ENCODE results near the gene SDS. TPM values are rescaled to one million over a fixed set of nuclear protein-coding genes. Genes with fewer than 3 reads are reported as not detected.

SDS gene
- total and polyA plus RNA-seq, 2 of the 13 experiments (the other 11 are each of a cell fraction or from before 2014, with no cell fraction given): not detected

DNA sequence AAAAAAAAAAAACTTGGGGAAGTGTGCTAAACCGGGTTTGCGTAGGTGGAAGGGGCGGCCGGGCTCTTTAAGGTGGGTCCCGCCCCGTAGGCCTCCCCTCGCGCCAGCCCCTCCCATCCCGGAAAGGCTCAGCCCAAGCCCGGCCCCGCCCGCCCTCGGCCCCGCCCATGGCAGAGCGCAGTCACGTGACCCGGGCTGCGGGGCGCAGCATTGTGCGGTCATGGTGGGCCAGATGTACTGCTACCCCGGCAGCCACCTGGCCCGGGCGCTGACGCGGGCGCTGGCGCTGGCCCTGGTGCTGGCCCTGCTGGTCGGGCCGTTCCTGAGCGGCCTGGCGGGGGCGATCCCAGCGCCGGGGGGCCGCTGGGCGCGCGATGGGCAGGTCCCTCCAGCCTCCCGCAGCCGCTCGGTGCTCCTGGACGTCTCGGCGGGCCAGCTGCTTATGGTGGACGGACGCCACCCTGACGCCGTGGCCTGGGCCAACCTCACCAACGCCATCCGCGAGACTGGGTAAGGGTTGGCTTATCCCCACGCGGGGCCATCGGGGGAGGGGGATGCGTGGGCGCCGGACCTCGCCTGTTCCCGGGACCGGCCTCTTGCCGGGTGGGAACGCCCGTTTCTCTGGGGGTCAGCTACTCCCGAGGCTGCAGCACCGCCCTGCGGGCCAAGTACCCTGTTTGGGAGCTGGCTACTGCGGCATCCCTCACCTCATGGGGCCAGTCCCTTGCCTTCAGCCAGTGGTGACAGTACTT, 45.1 kb downstream of the SDS start, which contains the start of gene PLBD2 (continued):
- TF ChIP-seq, protein P1, sequence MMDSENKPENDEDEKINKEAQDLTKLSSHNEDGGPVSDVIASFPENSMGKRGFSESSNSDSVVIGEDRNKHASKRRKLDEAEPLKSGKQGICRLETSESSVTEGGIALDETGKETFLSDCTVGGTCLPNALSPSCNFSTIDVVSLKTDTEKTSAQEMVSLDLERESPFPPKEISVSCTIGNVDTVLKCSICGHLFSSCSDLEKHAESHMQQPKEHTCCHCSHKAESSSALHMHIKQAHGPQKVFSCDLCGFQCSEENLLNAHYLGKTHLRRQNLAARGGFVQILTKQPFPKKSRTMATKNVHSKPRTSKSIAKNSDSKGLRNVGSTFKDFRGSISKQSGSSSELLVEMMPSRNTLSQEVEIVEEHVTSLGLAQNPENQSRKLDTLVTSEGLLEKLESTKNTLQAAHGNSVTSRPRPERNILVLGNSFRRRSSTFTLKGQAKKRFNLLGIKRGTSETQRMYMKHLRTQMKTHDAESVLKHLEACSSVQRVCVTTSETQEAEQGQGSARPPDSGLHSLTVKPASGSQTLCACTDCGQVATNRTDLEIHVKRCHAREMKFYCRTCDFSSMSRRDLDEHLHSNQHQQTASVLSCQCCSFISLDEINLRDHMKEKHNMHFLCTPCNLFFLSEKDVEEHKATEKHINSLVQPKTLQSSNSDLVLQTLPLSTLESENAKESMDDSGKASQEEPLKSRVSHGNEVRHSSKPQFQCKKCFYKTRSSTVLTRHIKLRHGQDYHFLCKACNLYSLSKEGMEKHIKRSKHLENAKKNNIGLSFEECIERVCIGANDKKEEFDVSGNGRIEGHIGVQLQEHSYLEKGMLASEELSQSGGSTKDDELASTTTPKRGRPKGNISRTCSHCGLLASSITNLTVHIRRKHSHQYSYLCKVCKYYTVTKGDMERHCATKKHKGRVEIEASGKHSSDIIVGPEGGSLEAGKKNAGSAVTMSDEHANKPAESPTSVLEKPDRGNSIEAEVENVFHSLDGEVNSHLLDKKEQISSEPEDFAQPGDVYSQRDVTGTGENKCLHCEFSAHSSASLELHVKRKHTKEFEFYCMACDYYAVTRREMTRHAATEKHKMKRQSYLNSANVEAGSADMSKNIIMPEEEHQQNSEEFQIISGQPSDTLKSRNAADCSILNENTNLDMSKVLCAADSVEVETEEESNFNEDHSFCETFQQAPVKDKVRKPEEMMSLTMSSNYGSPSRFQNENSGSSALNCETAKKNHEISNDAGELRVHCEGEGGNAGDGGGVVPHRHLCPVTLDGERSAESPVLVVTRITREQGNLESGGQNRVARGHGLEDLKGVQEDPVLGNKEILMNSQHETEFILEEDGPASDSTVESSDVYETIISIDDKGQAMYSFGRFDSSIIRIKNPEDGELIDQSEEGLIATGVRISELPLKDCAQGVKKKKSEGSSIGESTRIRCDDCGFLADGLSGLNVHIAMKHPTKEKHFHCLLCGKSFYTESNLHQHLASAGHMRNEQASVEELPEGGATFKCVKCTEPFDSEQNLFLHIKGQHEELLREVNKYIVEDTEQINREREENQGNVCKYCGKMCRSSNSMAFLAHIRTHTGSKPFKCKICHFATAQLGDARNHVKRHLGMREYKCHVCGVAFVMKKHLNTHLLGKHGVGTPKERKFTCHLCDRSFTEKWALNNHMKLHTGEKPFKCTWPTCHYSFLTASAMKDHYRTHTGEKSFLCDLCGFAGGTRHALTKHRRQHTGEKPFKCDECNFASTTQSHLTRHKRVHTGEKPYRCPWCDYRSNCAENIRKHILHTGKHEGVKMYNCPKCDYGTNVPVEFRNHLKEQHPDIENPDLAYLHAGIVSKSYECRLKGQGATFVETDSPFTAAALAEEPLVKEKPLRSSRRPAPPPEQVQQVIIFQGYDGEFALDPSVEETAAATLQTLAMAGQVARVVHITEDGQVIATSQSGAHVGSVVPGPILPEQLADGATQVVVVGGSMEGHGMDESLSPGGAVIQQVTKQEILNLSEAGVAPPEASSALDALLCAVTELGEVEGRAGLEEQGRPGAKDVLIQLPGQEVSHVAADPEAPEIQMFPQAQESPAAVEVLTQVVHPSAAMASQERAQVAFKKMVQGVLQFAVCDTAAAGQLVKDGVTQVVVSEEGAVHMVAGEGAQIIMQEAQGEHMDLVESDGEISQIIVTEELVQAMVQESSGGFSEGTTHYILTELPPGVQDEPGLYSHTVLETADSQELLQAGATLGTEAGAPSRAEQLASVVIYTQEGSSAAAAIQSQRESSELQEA (CRISPR knock-in tag; IDR thresholded peaks at IDR 0.05; ENCODE audit: not compliant biosample characterization): no peak
- no peak for TF ChIP-seq NCOA5 (CRISPR knock-in tag; IDR thresholded peaks at IDR 0.05)
- no peak for TF ChIP-seq JUN (CRISPR knock-in tag; IDR thresholded peaks at IDR 0.05)
- no peak for TF ChIP-seq SSRP1 (CRISPR knock-in tag; IDR thresholded peaks at IDR 0.05)
- no peak for TF ChIP-seq MTF1 (CRISPR knock-in tag; IDR thresholded peaks at IDR 0.05)
- no peak for TF ChIP-seq CENPX (CRISPR knock-in tag; IDR thresholded peaks at IDR 0.05)
- no peak for TF ChIP-seq ZNF441 (CRISPR knock-in tag; IDR thresholded peaks at IDR 0.05; ENCODE audit: borderline replicate concordance)
- no peak for TF ChIP-seq PAWR (CRISPR knock-in tag; IDR thresholded peaks at IDR 0.05; ENCODE audit: borderline replicate concordance)
- TF ChIP-seq DMAP1 (CRISPR knock-in tag; IDR thresholded peaks at IDR 0.05): no peak
- no peak for TF ChIP-seq ZBTB3 (CRISPR knock-in tag; IDR thresholded peaks at IDR 0.05; ENCODE audit: borderline replicate concordance, low read depth)
- TF ChIP-seq ZFP37 (CRISPR knock-in tag; IDR thresholded peaks at IDR 0.05; ENCODE audit: borderline replicate concordance): no peak
- TF ChIP-seq ZNF841 (CRISPR knock-in tag; IDR thresholded peaks at IDR 0.05; ENCODE audit: borderline replicate concordance): no peak
- peak; percentile 53; the same call in 1 of the 2 replicates for TF ChIP-seq ZNF761 (CRISPR knock-in tag; conservative IDR thresholded peaks at IDR 0.05)
- no peak for TF ChIP-seq ZNF747 (CRISPR knock-in tag; IDR thresholded peaks at IDR 0.05; ENCODE audit: borderline replicate concordance)
- TF ChIP-seq, protein P2, sequence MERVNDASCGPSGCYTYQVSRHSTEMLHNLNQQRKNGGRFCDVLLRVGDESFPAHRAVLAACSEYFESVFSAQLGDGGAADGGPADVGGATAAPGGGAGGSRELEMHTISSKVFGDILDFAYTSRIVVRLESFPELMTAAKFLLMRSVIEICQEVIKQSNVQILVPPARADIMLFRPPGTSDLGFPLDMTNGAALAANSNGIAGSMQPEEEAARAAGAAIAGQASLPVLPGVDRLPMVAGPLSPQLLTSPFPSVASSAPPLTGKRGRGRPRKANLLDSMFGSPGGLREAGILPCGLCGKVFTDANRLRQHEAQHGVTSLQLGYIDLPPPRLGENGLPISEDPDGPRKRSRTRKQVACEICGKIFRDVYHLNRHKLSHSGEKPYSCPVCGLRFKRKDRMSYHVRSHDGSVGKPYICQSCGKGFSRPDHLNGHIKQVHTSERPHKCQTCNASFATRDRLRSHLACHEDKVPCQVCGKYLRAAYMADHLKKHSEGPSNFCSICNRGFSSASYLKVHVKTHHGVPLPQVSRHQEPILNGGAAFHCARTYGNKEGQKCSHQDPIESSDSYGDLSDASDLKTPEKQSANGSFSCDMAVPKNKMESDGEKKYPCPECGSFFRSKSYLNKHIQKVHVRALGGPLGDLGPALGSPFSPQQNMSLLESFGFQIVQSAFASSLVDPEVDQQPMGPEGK (CRISPR knock-in tag; IDR thresholded peaks at IDR 0.05): peak; percentile 39; the same call in 1 of the 2 replicates
- no peak for TF ChIP-seq ZNF557 (CRISPR knock-in tag; IDR thresholded peaks at IDR 0.05)
- no peak for TF ChIP-seq ZSCAN20 (CRISPR knock-in tag; IDR thresholded peaks at IDR 0.05; ENCODE audit: borderline replicate concordance)
- TF ChIP-seq MAFK (conservative IDR thresholded peaks at IDR 0.05 in 1 of 2, IDR thresholded peaks at IDR 0.05 in 1 of 2; ENCODE audit: low read length in 2 of 2): no peak
- TF ChIP-seq SALL1 (CRISPR knock-in tag; IDR thresholded peaks at IDR 0.05): peak; percentile 52; the same call in 1 of the 2 replicates
- no peak for TF ChIP-seq NR2F1 (CRISPR knock-in tag; IDR thresholded peaks at IDR 0.05)
- TF ChIP-seq NFIC (IDR thresholded peaks at IDR 0.05; ENCODE audit: low read length): no peak
